ENCODE results near the gene ENTHD1.
"Not testable (repeated sequence)": the region's sequence is repeated elsewhere in the genome, so short reads cannot be mapped to it uniquely, and the experiment has no call there.

ENTHD1 gene

DNA sequence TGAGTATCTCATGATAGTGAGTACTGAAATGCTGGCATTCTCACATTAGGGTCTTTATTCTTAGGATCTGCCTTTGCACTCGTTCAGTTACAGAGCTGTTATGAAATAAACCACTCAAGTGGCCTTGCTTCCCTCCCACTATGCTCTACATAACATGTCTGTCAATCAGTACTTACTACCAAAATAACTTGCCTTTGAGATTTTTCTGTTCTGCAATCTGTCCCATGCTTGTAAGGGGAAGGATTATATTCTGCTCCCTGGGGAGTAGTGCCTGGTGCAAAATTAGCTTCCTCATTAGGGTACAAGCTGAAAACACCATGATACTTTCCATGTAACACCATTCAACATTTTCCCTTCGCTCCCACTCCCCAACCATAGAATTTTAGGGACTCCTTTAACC lies 5.4 kb upstream of the ENTHD1 start:
- DNase-seq (ENCODE audit: low spot score): no peak

DNA sequence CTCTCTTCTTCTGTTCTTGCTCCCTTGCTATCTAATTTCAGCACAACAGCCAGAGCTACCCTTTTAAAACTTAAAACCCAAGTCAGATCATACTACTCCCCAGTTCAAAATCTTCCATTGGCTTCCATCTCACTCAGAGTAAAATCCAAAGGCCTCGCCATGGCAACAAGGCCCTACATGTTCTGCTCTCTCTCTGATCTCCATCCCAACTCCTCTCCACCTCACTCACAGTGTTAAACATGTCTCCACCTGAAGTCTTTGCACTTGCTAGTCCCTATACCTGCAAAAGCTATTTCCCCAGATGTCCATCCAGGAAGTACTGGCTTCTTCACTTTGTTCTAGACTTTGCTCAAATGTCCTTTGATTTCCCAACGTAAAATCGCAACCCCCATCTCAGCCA lies 4.3 kb upstream of the ENTHD1 start:
- no peak for DNase-seq (ENCODE audit: low spot score)

DNA sequence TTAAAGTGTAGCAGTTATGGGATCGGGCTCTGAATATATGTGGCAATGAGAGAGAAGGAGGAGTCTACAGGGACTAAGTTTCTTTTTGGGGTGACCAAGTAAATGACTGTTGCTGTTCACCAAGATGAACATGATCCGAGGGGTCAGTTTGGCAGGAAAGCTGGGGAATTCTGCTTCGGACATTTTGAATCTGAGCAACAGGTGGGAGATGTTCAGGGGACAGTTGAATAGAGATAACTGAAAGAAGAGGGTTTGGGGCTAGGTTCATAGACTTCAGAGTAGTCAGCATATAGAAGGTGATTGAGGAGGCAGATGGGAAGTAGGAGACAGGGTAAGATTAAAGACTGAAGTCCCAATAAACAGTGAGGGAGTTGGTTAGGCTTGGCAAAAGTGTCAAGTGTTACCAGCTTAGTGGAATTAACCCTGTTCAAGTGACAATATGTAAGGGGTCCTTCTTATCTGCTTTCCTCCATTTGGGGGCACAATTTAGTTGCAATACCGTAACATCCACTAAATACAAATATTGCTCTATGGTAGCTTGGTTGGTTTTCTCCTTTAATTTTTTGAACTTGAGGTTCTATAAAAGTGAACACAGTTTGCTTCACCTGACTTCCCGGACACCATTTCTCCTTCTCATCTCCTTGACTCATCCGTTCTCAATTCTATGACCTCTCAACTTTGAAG lies 2.9 kb upstream of the ENTHD1 start:
- DNase-seq (ENCODE audit: low spot score): no peak

DNA sequence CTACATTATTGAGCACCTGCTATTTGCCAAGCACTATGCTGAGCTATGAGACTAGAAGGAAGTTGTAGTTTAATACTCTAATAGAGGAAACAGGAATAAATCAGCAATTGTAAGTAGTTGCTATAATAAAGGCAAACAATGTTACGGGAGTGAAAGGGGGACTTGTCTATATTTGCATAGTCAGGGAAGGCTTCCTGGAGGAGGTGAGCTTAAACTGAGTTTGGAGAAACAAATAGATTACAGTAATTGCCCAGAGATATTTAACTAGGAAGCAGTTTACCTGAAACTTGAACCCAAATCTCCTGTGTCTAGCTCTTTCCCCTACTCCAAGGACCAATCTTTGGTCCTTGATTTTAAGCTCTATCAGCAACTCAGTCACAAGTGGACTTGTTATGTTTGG lies 2.1 kb upstream of the ENTHD1 start:
- no peak for DNase-seq (ENCODE audit: low spot score)

DNA sequence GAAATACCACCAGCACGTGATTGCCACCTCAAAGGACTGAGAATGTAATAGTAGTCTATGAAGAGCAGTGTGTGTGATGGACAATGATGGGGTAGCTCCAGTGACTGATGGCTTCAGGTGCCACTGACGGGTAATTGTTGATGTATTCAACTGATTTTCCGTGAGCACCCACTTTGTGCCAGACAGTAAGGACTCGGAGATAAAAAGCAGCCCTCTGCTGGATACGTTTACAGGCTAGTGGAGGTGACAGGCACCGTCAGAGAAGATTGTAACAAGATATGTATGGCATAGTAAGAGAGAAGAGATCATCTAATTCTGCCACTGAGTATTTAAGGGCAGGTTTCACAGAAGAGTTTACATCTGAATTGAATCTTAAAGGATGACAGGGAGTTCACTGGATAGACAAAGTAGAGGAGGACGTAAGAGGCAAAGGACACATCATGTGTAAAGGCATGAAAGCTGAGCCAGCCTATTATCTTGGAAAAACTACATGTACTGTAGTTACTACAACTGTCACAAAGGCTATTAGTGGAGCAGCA lies 1.1 kb upstream of the ENTHD1 start:
- DNase-seq (ENCODE audit: low spot score): no peak

DNA sequence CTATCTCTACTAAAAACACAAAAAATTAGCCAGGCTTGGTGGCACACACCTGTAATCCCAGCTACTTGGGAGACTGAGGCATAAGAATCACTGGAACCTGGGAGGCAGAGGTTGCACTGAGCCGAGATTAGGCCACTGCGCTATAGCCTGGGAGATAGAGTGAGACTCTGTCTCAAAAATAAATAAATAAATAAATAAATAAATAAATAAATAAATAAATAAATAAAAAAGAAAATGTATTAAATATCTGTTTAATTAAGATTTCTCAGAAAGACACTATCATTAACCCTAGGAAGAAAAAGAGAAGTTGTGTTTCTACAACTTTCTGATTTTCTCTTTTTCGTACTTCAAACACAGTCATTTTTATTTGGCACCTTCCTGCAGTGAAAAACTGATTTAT lies 3.6 kb downstream of the ENTHD1 start:
- DNase-seq (ENCODE audit: low spot score): not testable (repeated sequence)

DNA sequence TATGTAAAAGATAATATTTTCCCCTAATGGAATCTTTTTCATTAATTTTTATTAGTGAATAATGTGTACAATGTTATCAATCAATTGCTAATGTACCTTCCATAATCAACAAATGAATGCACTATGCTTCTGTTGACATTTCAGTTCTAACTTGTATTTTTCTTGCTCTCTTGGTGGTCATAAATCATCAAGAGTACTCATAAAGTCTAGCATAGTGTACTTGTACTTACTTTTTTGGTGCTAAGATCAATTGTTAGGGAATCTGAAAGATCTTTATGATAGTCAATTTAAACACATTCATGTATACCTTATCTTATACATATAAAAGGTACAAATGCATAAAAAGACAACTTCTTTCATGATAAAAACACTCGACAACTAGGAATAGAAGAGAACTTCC lies 10.5 kb downstream of the ENTHD1 start:
- DNase-seq (ENCODE audit: low spot score): no peak

DNA sequence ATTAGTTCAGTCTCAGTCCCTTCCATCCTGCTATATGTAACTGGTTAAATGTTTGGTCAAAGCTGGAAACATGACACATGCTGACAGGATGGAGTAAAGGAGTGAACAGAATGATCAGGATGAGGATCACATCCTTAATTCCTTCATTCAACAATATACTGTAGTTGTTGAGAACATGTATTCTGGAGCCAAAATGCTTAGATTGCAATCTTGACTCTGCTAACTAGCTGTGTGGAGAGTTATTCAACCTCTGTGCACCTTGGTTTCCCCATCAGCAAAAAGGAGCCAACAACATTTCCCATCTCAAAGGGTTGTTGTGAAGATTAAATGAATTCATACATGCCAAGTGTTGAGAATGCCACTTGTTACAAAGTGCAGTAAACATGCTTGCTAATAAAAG lies 12.8 kb downstream of the ENTHD1 start:
- DNase-seq (ENCODE audit: low spot score): no peak

DNA sequence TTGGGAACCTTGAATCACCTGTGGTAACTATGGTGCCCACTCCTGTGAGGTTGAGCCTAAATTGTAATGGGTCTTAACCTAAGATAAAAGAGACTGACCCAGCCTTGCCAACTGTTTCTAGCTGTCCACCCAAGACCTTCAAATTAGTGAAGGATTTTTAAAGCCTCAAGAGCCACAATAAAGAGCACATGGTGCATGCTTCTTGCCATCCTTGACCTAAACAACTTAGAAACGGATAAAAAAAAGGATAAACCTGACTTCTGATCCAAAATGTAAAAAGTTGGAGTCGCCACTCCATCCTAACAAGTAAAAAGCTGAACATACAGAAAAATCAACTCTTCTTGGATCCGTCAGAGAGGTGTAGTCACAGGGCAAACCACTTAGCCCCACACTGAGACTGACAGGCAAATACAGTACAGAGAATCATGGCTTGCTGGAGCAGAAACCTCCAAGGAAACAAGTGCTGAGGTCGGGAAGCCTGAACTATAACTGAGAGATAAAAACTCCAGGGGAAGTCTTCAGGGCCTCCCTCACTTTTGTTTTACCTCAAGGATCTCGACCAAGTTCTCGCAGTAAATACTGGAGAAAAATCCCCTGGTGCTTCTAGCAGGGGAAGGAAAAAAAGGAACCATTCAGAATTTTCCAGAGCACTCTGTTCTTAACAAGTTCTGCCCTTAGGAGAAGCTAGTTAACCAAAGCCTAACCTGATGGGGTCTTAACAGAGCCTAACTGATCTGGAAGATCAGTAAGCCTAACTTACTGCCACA lies 16.3 kb downstream of the ENTHD1 start:
- no peak for DNase-seq (ENCODE audit: low spot score)

DNA sequence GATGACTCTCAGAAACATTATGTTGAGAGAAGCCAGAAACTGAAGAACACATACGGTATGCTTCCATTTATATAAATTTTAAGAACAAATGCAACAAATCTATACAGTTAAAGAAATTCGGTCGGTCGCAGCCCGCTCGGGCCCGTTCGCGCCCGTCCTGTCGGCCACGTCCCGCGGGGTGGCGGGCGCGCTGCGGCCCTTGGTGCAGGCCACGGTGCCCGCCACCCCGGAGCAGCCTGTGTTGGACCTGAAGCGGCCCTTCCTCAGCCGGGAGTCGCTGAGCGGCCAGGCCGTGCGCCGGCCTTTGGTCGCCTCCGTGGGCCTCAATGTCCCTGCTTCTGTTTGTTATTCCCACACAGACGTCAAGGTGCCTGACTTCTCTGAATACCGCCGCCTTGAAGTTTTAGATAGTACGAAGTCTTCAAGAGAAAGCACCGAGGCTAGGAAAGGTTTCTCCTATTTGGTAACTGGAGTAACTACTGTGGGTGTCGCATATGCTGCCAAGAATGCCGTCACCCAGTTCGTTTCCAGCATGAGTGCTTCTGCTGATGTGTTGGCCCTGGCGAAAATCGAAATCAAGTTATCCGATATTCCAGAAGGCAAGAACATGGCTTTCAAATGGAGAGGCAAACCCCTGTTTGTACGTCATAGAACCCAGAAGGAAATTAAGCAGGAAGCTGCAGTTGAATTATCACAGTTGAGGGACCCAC lies 18.2 kb downstream of the ENTHD1 start:
- DNase-seq (ENCODE audit: low spot score): not testable (repeated sequence)

DNA sequence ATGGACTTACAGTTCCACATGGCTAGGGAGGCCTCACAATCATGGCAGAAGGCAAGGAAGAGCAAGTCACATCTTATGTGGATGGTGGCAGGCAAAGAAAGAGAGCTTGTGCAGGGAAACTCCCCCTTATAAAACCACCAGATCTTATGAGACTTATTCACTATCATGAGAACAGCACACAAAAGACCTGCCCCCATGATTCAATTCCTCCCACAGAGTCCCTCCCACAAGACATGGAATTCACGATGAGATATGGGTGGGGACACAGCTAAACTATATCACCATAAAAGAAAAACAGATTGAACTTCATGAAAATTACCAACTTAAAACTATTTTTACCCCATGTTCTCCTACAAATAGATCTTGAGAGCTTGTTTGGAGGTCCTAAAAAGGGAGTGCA lies 19.6 kb downstream of the ENTHD1 start:
- DNase-seq (ENCODE audit: low spot score): no peak

DNA sequence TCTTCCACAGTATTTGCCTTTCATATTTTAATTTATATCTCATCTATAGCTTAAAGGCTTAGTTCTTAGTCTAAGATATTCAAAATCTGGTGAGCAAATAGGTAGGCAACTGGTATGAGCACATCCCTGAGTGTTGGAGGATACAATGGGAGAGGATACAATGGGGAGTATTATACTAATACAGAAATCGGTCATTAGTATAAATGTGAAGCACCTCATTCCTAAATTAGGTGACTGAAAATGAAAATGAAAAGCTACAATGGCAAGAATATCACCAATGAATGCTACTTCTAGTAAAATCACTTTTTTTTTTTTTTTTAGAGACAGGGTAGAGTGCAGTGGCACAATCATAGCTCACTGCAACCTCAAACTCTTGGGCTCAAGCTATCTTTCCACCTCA lies 21.0 kb downstream of the ENTHD1 start:
- DNase-seq (ENCODE audit: low spot score): no peak

DNA sequence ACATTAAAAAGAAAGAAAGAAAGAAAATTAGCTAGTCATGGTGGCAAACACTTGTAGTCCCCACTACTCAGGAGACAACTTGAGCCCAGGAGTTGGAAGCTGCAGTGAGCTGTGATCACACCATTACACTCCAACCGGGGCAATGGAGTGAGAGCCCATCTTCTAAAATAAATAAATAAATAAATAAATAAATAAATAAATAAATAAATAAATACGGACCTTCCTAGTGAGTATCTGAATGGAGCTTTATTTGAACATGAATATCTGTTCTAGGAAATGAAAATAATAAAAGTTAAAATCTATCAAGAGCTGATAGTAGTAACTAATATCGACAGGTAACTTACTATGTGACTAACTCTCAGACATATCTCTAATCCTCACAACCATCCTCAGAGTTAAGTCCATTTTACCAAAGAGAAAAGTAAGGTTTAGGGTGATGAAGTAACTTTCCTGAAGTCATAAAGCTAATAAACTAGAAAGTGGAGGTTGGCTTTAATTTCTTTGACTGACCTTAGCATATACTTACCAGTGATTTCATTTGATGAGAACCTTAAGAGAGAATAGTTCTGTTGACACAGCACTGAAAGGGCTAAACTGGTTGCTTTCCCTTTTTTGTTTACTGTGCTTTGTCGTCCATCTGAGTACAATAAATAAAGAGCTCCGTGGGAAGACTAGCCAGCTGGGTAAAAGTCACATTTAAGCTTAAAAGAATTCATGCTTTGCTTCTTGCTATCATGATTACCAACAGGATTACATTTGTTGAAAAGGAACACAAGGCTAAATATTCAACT lies 22.4 kb downstream of the ENTHD1 start:
- no peak for DNase-seq (ENCODE audit: low spot score)

DNA sequence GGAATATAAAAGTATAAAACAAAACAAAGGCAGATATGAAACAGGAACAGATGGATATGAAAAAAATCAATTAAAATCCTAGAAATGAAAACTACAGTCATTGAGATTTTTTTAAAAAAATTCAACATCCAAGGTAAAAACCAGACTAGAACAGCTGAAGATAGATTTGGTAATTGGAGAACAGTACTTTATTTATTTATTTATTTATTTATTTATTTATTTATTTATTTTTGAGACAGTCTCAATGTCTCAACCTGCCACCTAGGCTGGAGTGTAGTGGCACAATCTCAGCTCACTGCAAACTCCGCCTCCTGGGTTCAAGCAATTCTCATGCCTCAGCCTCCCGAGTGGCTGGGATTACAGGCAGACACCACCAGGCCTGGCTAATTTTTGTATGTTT lies 23.8 kb downstream of the ENTHD1 start:
- DNase-seq (ENCODE audit: low spot score): not testable (repeated sequence)

DNA sequence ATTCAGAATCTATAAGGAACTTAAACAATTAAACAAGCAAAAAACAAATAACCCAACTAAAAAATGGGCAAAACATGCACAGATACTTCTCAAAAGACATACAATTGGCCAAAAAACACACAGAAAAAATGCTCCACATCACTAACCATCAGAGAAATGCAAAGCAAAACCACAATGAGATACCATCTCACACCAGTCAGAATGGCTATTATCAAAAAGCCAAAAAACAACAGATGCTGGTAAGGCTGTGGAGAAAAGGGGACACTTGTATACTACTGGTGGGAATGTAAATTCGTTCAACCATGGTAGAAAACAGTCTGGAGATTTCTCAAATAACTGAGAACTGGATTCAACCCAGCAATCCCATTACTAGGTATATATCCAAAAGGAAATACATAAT lies 24.8 kb downstream of the ENTHD1 start:
- no peak for DNase-seq (ENCODE audit: low spot score)

DNA sequence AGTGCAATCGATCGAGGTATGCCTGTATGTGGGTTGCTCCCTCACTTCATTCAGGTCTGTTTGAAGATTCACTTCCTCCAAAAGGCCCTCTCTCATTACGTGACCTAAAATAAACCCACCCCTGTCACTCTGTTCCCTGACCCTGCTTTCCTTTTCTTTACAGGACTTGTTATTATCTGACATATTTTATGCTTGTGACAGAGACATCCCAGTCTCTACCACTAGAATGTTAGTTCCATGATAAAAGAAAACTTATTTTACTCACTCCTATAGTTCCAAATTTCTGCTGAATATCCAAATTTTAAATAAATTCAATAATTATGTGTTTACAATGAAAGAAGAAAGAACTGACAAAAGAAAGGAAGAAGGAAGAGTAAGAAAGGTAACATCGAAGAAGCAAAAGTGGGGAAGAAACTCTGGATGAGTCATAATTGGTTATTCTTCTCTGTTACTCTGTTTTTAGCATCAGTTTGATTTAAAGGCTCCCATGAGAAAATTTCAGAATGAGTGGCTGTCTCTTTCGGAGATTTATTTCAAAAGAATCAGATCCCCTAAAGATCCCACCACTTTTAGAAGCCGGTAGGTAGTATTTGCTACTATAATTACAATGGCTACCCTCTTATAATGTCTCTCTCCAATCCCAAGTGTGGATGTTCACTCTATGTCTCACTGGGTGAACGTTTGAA lies 33.5 kb downstream of the ENTHD1 start:
- no peak for DNase-seq (ENCODE audit: low spot score)

DNA sequence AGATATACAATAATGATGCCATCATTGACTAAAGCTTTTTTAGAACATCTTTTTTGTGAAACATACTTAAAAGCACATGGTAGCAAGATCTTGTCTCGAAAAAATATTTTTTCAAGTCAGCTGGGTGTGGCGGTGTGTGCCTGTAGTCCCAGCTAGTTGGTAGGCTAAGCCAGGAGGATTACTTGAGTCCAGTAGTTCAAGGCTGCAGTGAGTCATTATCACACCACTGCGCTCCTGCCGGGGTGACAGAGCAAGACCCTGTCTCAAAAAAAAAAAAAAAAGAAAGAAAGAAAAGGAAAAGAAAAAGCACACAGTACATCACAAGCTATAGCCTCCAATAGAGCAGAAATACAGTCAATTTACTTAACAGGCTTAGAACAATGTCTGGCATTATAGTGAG lies 37.0 kb downstream of the ENTHD1 start:
- DNase-seq (ENCODE audit: low spot score): no peak

DNA sequence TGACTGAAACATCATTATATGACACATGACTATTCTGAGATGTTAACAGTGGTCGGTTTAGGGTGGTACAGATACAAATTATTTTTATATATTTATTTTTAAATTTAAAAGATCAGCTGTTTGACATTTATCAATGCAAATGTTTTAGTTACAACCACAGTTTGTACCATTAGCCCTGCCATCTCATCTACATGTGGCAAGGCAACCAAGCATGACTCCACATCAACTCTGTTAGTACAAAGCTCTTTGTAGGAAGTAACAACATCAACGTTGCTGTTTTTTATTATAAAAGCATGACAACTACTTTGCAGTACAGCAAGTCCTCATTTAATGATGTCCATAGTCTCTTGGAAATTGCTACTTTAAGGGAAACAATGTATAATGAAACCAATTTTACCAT lies 40.8 kb downstream of the ENTHD1 start:
- DNase-seq (ENCODE audit: low spot score): no peak

DNA sequence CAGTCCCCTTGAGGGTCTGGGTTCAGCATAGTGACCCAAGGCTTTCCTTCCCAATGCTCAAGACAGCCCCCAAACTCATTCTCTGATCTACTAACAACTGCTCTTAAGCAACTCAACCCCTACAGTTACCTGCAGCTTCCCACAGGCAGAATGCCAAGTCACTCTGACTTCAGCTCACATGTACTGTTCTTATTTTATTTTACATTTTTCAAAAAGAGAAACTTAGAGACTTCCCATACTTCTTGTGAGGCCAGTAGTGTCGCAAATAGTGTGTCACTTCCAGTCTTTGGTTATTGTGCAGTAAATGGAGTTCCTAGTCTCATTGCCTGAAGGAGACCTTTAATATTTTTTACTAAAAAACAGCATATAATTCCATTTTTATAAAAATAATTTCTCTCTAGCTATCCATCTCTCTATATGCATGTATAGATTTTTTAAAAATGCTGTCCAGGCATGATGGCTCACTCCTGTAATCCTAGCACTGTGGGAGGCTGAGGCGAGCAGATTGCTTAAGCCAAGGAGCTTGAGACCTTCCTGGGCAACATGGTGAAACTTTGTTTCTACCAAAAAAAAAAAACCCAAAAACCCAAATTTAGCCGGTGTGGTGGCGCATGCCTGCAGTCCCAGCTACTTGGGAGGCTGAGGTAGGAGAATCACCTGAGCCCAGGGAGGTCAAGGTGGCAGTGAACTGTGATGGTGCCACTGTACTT lies 41.8 kb downstream of the ENTHD1 start:
- no peak for DNase-seq (ENCODE audit: low spot score)

DNA sequence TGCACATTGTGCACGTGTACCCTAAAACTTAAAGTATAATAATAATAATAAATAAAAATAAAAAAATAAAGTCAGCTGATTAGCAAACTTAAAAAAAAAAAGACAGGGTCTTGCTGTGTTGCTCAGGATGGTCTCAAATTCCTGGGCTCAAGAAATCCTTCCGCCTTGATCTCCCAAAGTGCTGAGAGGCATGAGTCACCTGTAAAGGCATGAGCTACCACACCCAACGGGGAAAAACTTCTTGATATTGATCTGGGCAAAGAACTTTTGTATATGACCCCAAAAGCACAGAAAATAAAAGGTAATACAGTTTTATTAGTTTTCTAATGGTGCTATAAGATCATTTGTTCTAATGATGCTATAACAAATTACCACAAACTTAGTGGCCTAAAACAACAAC lies 46.1 kb downstream of the ENTHD1 start:
- DNase-seq (ENCODE audit: low spot score): no peak

DNA sequence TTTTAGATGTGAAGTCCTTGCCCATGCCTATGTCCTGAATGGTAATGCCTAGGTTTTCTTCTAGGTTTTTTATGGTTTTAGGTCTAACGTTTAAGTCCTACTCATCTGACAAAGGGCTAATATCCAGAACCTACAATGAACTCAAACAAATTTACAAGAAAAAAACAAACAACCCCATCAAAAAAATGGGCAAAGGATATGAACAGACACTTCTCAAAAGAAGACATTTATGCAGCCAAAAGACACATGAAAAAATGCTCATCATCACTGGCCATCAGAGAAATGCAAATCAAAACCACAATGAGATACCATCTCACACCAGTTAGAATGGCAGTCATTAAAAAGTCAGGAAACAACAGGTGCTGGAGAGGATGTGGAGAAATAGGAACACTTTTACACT lies 47.0 kb downstream of the ENTHD1 start:
- DNase-seq (ENCODE audit: low spot score): not testable (repeated sequence)

All from ecto neural progenitor cell (in vitro differentiated cells).